ENCODE results near the gene SBF2.

SBF2 gene

DNA sequence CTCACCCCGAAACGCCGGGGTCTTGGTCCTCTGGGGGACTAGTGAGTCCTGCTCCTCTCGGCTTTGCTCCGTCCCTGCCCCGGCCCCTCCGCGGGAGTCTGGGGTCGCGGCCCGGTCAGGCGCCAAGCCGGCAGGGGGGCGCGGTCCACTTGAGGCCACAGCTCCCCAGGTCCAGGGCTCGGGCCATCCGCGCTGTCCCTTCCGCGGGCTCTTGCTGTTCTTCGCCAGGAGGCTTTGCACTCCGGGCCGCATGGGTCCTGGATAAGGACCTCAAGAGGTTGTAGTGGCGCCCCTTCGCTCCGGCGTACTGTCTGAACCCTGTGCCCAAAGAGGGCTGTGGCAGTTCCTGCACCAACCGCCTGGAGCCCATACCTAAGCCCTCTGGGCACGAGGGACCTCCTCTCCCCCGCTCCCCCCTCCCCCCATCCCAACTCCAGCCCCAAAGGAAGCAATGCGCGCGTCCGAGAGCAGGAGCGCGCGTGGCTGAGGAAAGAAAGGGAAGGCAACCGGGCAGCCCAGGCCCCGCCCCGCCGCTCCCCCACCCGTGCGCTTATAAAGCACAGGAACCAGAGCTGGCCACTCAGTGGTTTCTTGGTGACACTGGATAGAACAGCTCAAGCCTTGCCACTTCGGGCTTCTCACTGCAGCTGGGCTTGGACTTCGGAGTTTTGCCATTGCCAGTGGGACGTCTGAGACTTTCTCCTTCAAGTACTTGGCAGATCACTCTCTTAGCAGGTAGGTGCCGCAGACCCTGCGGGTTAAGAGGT lies 10.7 kb upstream of the SBF2 start, which contains the start of gene ADM:
Gene ADM (plus strand): TSS at position 579 of the 767 bp plus-strand sequence. CDS start 628 bp downstream, outside the sequence.
- DNase-seq (ENCODE audit: insufficient read length) (no peak), FAIRE-seq (peak; percentile 86)
- TF ChIP-seq POLR2AphosphoS5 (IDR thresholded peaks at IDR 0.05; ENCODE audit: low read depth, low read length) = peak; percentile 95
- TF ChIP-seq TAF1 (IDR thresholded peaks at IDR 0.05; ENCODE audit: borderline replicate concordance, low read depth, low read length) = peak; percentile 69; the same call in 1 of the 2 replicates
- peak; percentile 96 for TF ChIP-seq POLR2A (IDR thresholded peaks at IDR 0.05; ENCODE audit: low read depth, low read length)

- TF ChIP-seq POLR2A (IDR thresholded peaks at IDR 0.05; ENCODE audit: low read depth, low read length) (peak; percentile 45; the same call in 1 of the 2 replicates), TAF1 (IDR thresholded peaks at IDR 0.05; ENCODE audit: borderline replicate concordance, low read depth, low read length) (no peak), POLR2AphosphoS5 (IDR thresholded peaks at IDR 0.05; ENCODE audit: low read depth, low read length) (no peak)
- FAIRE-seq = no peak
- DNase-seq (ENCODE audit: insufficient read length) = no peak
Observed at GRCh38 chr11:10303558-10304363, 9.7 kb upstream of the SBF2 start.

- TF ChIP-seq POLR2AphosphoS5 (IDR thresholded peaks at IDR 0.05; ENCODE audit: low read depth, low read length) (no peak), TAF1 (IDR thresholded peaks at IDR 0.05; ENCODE audit: borderline replicate concordance, low read depth, low read length) (no peak), POLR2A (IDR thresholded peaks at IDR 0.05; ENCODE audit: low read depth, low read length) (no peak)
- FAIRE-seq (peak; percentile 96), DNase-seq (ENCODE audit: insufficient read length) (no peak)
Observed at GRCh38 chr11:10302744-10303557, 8.9 kb upstream of the SBF2 start.

GRCh38 chr11:10302359-10302743 lies 8.3 kb upstream of the SBF2 start:
- DNase-seq (ENCODE audit: insufficient read length) = no peak
- no peak for FAIRE-seq
- TF ChIP-seq TAF1 (IDR thresholded peaks at IDR 0.05; ENCODE audit: borderline replicate concordance, low read depth, low read length) = no peak
- TF ChIP-seq POLR2AphosphoS5 (IDR thresholded peaks at IDR 0.05; ENCODE audit: low read depth, low read length) = no peak
- TF ChIP-seq POLR2A (IDR thresholded peaks at IDR 0.05; ENCODE audit: low read depth, low read length) = no peak

- DNase-seq (ENCODE audit: insufficient read length) (no peak), FAIRE-seq (peak; percentile 57)
- TF ChIP-seq POLR2A (IDR thresholded peaks at IDR 0.05; ENCODE audit: low read depth, low read length) = no peak
- TF ChIP-seq TAF1 (IDR thresholded peaks at IDR 0.05; ENCODE audit: borderline replicate concordance, low read depth, low read length) = no peak
- TF ChIP-seq POLR2AphosphoS5 (IDR thresholded peaks at IDR 0.05; ENCODE audit: low read depth, low read length) = no peak
Observed at GRCh38 chr11:10301656-10302358, 7.8 kb upstream of the SBF2 start.

DNA sequence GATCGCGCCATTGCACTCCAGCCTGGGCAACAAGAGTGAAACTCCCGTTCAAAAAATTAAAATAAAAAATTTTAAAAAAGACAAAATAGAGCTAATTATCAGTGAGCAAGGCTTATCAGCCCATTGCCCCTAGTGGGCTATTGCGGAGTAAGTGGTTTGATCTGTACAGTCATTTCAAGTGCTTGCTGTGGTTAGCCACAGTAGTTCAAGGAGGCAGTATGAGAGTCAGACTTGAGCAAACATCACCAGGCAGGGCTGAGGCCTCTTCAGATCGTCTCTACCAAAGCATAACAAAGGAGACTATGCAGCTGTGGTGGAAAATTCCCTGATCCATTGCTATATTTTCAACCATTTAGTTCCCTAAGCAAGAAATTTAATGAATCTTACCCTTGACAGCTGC lies 4.3 kb upstream of the SBF2 start:
- FAIRE-seq = peak; percentile 96
- TF ChIP-seq TAF1 (IDR thresholded peaks at IDR 0.05; ENCODE audit: borderline replicate concordance, low read depth, low read length) (no peak), POLR2AphosphoS5 (IDR thresholded peaks at IDR 0.05; ENCODE audit: low read depth, low read length) (no peak), POLR2A (IDR thresholded peaks at IDR 0.05; ENCODE audit: low read depth, low read length) (no peak)
- peak; percentile 57 for DNase-seq (ENCODE audit: insufficient read length)

DNA sequence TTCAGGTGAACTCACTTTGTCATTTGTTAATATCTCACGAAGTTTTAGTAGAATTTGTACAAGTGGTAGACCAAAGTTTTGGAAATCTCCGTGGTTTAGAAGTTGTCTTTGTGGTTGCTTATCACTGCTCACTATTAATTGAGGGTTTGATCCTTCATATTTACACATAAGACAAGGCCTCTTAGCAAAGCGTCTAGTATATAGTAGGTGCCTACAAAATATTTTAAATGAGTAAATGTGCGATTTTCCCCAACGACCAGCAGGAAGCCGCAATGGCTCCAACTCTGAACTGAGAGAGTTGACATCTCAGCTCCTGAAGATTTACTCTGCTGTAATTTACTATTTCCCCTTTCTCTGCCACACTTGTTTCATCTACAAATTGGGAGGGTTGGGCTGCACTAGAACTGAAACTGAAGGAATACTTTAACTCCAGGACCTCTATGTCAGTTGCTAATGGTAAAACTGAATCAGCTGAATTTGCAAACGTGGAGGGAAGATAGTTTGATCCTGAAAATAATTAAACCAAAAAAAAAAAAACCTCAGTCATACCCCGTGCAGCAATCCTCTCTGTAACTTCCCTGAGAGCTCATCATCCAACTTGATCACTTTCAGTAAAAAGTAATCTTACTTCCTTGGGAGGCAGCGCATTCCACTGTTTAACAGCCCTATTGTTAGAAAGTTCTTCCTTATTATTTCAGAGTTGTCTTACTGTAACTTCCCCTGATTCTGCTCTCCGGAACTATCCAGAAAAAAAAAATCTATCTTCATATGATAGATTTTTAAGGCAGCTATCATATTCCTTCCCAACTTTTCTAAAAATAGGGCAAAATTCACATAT lies 1.3 kb upstream of the SBF2 start:
- peak; percentile 78 for FAIRE-seq
- no peak for TF ChIP-seq TAF1 (IDR thresholded peaks at IDR 0.05; ENCODE audit: borderline replicate concordance, low read depth, low read length)
- TF ChIP-seq POLR2A (IDR thresholded peaks at IDR 0.05; ENCODE audit: low read depth, low read length) = no peak
- TF ChIP-seq POLR2AphosphoS5 (IDR thresholded peaks at IDR 0.05; ENCODE audit: low read depth, low read length) = no peak
- no peak for DNase-seq (ENCODE audit: insufficient read length)

DNA sequence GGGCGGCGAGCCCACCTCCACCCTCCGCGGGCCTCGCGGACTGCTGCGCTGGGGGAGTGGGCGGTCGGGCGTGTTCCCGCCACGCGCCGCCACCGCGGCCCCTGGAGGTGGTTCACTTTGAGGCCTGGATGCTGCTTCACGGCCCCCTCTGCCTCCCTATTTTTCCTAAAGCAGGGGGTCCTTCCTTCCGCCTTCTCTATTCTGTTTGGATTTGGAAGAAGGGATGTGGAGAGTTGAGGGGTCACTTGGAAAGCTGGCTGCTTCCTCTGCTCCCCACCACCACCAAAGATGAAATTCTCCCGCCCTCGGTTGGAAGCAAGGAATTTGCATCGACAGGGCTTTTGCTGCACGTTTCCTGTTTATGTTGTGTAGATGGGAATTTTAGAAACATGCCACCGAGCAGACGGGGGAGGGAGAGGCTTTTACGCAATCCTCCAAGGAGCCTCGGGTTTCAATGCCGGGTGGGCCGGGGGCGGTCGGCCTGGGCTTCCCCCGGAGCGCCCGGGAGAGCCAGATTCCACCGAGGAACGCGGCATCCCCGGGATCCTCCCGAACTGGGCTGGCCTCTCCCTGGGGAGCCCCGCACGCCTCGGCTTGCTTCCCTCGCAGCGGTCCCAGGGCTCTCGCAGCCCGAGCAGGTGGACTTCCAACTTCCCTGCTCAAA lies 403 bp upstream of the SBF2 start:
- FAIRE-seq (peak; percentile 21), DNase-seq (ENCODE audit: insufficient read length) (no peak)
- no peak for TF ChIP-seq TAF1 (IDR thresholded peaks at IDR 0.05; ENCODE audit: borderline replicate concordance, low read depth, low read length)
- TF ChIP-seq POLR2A (IDR thresholded peaks at IDR 0.05; ENCODE audit: low read depth, low read length) = no peak
- TF ChIP-seq POLR2AphosphoS5 (IDR thresholded peaks at IDR 0.05; ENCODE audit: low read depth, low read length) = no peak

DNA sequence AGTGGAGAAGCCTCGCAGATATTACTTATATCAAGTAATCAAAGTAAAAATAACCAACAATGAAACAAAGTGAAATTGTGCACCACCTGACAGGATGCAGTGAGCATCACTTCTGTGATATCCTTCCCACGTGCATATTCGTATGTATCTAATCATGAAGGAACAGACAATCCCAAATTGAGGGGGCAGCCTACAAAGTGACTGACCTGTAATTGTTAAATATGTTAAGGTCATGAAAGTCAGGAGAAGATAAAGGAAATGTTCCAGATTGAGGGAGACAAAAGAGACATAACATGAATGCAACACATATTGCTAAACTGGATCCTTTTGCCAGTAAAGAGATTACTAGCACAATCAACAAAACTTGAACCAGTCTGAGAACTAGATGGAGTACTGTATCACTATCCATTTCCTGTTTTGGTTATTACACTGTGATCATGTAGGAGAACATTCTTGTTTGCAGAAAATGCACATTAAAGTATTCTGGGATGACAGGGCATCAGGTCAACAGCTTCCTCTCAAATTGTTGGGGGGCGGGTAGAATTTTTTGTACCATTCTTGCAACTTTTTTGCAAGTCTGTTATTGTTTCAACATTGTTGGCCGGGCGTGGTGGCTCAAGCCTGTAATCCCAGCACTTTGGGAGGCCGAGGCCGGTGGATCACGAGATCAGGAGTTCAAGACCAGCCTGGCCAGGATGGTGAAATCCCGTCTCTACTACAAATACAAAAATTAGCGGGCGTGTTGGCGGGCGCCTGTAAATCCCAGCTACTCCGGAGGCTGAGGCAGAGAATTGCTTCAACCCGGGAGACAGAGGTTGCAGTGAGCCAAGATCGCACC lies 2.0 kb downstream of the SBF2 start:
- FAIRE-seq (peak; percentile 54), DNase-seq (ENCODE audit: insufficient read length) (no peak)
- TF ChIP-seq POLR2A (IDR thresholded peaks at IDR 0.05; ENCODE audit: low read depth, low read length) (no peak), TAF1 (IDR thresholded peaks at IDR 0.05; ENCODE audit: borderline replicate concordance, low read depth, low read length) (no peak), POLR2AphosphoS5 (IDR thresholded peaks at IDR 0.05; ENCODE audit: low read depth, low read length) (no peak)

All from GM12892 (cell line).